Fibroblast of lung (primary cell): Measurements from ENCODE around the gene DLX2. TPM values are rescaled to one million over a fixed set of nuclear protein-coding genes. Genes with fewer than 3 reads are reported as not detected.

ENCODE experiments used
- DNase-seq, 2 donors: peaks; one replicate each; pipeline versions ENCODE4 v3.0.0 to v3.0.0-alpha.2; 2010; ENCODE audit warnings: low read depth in 2 of 2
- H2AFZ ChIP-seq: 2 replicates; pipeline ENCODE4 v1.5.1; 2012; ENCODE audit warnings: low read length, control low read depth, inconsistent platforms
- H3K27ac ChIP-seq: 2 replicates; pipeline ENCODE4 v1.5.1; 2011; ENCODE audit warnings: low read length, control low read depth; ENCODE audit not compliant: insufficient read depth
- H3K27me3 ChIP-seq: 2 replicates; pipeline ENCODE4 v1.5.1; 2011; ENCODE audit warnings: mild to moderate bottlenecking, low read length; ENCODE audit not compliant: control insufficient read depth, insufficient read depth
- H3K36me3 ChIP-seq: 2 replicates; pipeline ENCODE4 v1.5.1; 2011; ENCODE audit warnings: low read length; ENCODE audit not compliant: control insufficient read depth, insufficient read depth
- H3K4me1 ChIP-seq: 2 replicates; pipeline ENCODE4 v1.5.1; 2011; ENCODE audit warnings: low read length; ENCODE audit not compliant: control insufficient read depth, insufficient read depth; ENCODE audit errors: extremely low read depth
- H3K4me2 ChIP-seq: 2 replicates; pipeline ENCODE4 v1.5.1; 2011; ENCODE audit warnings: low read length, control low read depth; ENCODE audit not compliant: insufficient read depth; ENCODE audit errors: extremely low read depth
- H3K4me3 ChIP-seq, 4 experiments: fragments of 200-600 bp in 1 of 4; sonication (generic) in 1 of 4; replicated peaks in 1 of 4; 2 replicates each; pipeline ENCODE4 v1.5.1; 2011 to 2016; ENCODE audit warnings: low read length in 4 of 4, low read depth in 3 of 4, mild to moderate bottlenecking in 3 of 4, control low read depth in 2 of 4, inconsistent platforms in 1 of 4, mixed read lengths in 1 of 4; ENCODE audit not compliant: insufficient read depth in 1 of 4; ENCODE audit errors: control extremely low read depth in 1 of 4
- H3K79me2 ChIP-seq: 2 replicates; pipeline ENCODE4 v1.5.1; 2012; ENCODE audit warnings: mild to moderate bottlenecking, low read length, inconsistent platforms; ENCODE audit not compliant: control insufficient read depth, insufficient read depth
- H3K9ac ChIP-seq: 2 replicates; pipeline ENCODE4 v1.5.1; 2011; ENCODE audit warnings: mild to moderate bottlenecking, low read length, control low read depth; ENCODE audit not compliant: insufficient read depth
- H3K9me3 ChIP-seq: 2 replicates; pipeline ENCODE4 v1.5.1; 2012; ENCODE audit warnings: low read depth, low read length; ENCODE audit not compliant: control insufficient read depth, insufficient read depth
- H4K20me1 ChIP-seq: 2 replicates; pipeline ENCODE4 v1.5.1; 2011; ENCODE audit warnings: low read length; ENCODE audit not compliant: control insufficient read depth, insufficient read depth; ENCODE audit errors: extremely low read depth
- EZH2 ChIP-seq: IDR thresholded peaks from 2 replicates; pipeline ENCODE4 v1.5.1; 2012; ENCODE audit warnings: low read length, control low read depth, mild to moderate bottlenecking; ENCODE audit errors: missing control alignments
- polyA plus RNA-seq, 2 donors: library from polyadenylated mRNA; depleted of rRNA in 1 of 2; stranded (reverse) in 1 of 2; unstranded in 1 of 2; fragments of >200 nt; gene quantifications; 2 replicates each; pipeline ENCODE4 v1.2.1, GENCODE V29; 2011 to 2012; ENCODE audit warnings: missing spikeins in 1 of 2
- total RNA-seq: library from RNA; depleted of rRNA; stranded (reverse); fragments of >200 nt; gene quantifications from 2 replicates; pipeline ENCODE4 v1.2.1, GENCODE V29; 2014
- TF ChIP-seq, protein P1 (sequence below), 2 donors: IDR thresholded peaks in 1 of 2; conservative IDR thresholded peaks in 1 of 2; 1 replicate in 1 of 2; 2 replicates in 1 of 2; pipeline ENCODE4 v1.5.1; 2011 to 2012; ENCODE audit warnings: low read length in 2 of 2, control low read depth in 1 of 2, inconsistent platforms in 1 of 2, low read depth in 1 of 2, mild to moderate bottlenecking in 1 of 2

The DLX2 gene
- total and polyA plus RNA-seq, 2 donors (not counting 1 experiment from before 2014, with no cell fraction given) = not detected

DNA sequence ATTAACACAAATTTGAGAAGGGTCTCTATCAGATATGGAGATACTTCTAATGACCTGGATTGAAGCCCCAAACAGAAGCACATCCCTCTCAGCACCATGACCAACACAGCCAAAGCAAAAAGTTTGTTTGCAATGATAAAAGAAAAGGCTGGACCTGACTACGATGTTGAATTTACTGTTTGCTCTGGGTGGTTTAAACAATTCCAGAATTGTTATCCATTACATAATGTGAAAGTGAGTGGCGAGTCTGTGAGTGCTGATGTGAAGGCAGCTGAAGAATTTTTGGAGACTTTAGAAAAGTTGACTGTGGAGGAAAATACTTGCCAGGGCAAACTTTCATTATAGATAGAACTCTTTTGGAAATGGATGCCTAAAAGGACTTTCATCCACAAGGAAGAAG lies 17.4 kb upstream of the DLX2 start:
- H3K4me3 ChIP-seq = no peak overlapping the region
- DNase-seq = no peak
- no peak overlapping the region for H2AFZ ChIP-seq
- H3K9me3 ChIP-seq = no peaks in the 10 kb centered on the region
- no peaks in the 10 kb centered on the region for H3K27me3 ChIP-seq
- H3K4me2 ChIP-seq = no peak overlapping the region
- no peak overlapping the region for H3K27ac ChIP-seq
- TF ChIP-seq, protein P1, sequence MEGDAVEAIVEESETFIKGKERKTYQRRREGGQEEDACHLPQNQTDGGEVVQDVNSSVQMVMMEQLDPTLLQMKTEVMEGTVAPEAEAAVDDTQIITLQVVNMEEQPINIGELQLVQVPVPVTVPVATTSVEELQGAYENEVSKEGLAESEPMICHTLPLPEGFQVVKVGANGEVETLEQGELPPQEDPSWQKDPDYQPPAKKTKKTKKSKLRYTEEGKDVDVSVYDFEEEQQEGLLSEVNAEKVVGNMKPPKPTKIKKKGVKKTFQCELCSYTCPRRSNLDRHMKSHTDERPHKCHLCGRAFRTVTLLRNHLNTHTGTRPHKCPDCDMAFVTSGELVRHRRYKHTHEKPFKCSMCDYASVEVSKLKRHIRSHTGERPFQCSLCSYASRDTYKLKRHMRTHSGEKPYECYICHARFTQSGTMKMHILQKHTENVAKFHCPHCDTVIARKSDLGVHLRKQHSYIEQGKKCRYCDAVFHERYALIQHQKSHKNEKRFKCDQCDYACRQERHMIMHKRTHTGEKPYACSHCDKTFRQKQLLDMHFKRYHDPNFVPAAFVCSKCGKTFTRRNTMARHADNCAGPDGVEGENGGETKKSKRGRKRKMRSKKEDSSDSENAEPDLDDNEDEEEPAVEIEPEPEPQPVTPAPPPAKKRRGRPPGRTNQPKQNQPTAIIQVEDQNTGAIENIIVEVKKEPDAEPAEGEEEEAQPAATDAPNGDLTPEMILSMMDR (conservative IDR thresholded peaks at IDR 0.05 in 1 of 2, IDR thresholded peaks at IDR 0.05 in 1 of 2; ENCODE audit: low read depth in 1 of 2, low read length in 2 of 2) = no peak
- no peak for TF ChIP-seq EZH2
- H3K4me1 ChIP-seq = peaks cover 4% of the 10 kb centered on the region
- H3K36me3 ChIP-seq = no peaks in the 10 kb centered on the region
- no peaks in the 10 kb centered on the region for H4K20me1 ChIP-seq
- H3K9ac ChIP-seq = no peak overlapping the region
- no peaks in the 10 kb centered on the region for H3K79me2 ChIP-seq

DNA sequence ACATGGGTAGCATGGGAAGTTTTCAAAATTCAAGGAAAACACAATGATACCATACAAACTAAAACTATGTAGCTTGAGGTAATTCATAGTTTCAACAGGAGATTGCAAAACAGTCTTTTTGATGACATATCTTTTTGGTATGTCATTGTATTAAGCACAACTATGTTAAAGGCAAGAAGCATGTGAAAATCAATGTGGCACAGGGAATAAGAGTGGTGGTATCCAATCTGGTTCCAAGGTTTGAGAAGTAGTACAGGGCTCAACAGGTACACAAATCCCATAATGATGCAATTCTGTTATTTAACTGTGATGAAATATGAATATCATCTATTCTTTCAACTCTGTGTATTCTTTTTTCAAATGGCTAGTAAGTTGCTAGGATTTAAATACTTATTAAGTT lies 16.4 kb upstream of the DLX2 start:
- peak; percentile 81 to 82 for DNase-seq
- Histone ChIP-seq H3K4me1 (peaks cover 4% of the 10 kb centered on the region), H3K27ac (peak overlapping the region; percentile 31), H3K9ac (no peak overlapping the region), H4K20me1 (no peaks in the 10 kb centered on the region), H3K36me3 (no peaks in the 10 kb centered on the region), H3K27me3 (no peaks in the 10 kb centered on the region), H3K79me2 (no peaks in the 10 kb centered on the region), H3K4me2 (peak overlapping the region; percentile 69), H3K9me3 (no peaks in the 10 kb centered on the region), H2AFZ (no peak overlapping the region), H3K4me3 (no peak overlapping the region)
- TF ChIP-seq EZH2 = no peak
- TF ChIP-seq, protein P1 (conservative IDR thresholded peaks at IDR 0.05 in 1 of 2, IDR thresholded peaks at IDR 0.05 in 1 of 2; ENCODE audit: low read depth in 1 of 2, low read length in 2 of 2) = no peak

- Histone ChIP-seq H3K4me1 (peaks cover 4% of the 10 kb centered on the region), H3K4me2 (no peak overlapping the region), H3K9me3 (no peaks in the 10 kb centered on the region), H3K4me3 (no peak overlapping the region), H3K27me3 (no peaks in the 10 kb centered on the region), H3K79me2 (no peaks in the 10 kb centered on the region), H3K9ac (no peak overlapping the region), H2AFZ (no peak overlapping the region), H4K20me1 (no peaks in the 10 kb centered on the region), H3K36me3 (no peaks in the 10 kb centered on the region), H3K27ac (no peak overlapping the region)
- no peak for DNase-seq
- no peak for TF ChIP-seq EZH2
- TF ChIP-seq, protein P1 (conservative IDR thresholded peaks at IDR 0.05 in 1 of 2, IDR thresholded peaks at IDR 0.05 in 1 of 2; ENCODE audit: low read depth in 1 of 2, low read length in 2 of 2) = no peak
Measured at GRCh38 chr2:172116107-172116506, 13.4 kb upstream of the DLX2 start.
